ENCODE results near the gene GPR32.

GPR32 gene

DNA sequence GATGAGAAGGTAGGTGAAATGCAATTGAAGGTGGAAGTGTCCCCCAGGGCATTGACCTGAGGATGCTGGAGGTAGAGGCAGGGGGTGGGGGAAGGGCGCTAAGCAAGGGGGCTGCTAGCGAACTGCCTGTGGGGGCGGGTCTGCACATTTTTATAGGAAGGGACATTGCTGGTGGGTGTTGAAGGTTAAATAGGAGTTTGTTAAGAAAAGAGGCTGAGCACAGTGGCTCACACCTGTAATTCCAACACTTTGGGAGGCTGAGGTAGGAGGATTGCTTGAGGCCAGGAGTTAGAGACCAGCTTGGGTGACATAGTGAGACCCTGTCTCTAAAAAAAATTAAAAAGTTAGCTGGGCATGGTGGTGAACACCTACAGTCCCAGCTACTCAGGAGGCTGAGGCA is 14.4 kb downstream of the GPR32 start:
- DNase-seq, result no peak

DNA sequence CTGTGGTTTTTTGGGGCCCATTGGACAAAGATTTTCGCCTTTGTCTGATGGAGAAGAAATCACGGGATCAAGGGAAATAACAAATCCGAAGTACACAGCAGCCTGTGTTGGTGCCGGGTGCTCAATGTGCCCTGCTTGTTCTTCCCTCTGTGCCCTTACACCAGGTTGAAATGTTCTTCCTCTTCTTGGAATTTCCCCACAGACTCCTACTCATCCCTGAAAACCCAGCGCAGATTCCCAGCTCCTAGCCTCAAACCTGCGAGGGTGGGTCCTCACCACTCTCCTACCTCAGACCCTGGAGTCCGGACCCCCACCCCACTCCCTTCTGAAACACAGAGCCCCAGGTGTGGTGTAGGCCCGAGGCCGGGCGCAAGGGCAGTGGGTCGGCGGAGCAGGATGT is 15.1 kb downstream of the GPR32 start:
- DNase-seq, result no peak

DNA sequence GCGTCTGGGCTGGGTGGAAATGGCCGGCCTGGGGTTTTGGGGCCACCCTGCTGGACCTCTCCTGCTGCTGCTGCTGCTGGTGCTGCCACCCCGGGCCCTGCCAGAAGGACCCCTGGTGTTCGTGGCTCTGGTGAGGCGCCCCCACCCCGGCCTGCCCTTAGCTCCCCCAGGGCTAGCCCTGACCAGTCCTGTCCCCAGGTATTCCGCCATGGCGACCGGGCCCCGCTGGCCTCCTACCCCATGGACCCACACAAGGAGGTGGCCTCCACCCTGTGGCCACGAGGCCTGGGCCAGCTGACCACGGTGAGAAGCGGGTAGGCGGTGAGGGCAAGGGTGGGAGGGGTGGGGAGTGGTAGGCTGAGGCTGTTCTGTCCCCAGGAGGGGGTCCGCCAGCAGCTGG is 20.1 kb downstream of the GPR32 start, which contains the start of gene ACP4:
Gene ACP4 (plus strand): TSS at position 20 of the 400 bp plus-strand sequence. CDS start 0 bp downstream, at position 20.
- no peak for DNase-seq

DNA sequence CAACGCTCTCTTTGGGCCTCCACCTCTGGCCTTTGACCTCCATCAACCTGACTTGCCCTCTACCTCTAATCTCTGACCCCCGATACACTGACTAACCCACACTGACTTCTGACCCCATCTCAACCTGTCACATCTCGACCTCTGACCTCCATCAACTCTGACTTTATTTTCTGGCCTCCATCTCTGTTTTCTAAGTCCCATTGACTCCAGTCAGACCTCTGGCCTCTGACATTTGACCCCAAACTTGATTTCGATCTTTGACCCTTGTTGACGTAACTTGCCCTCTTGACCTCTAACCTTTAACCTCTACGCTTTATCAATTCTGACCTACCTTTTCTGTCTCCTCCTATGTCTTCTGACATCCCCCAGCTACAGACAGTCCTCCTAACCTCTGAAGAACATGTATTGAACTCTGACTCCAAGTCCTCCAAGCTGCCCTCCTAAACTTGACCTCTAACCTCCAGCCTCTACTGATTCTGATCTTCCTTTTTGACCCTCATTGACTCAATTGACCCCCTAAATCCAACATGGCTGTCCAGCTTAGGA is 20.7 kb downstream of the GPR32 start:
- DNase-seq, result no peak

- DNase-seq, result no peak
Observed at GRCh38 chr19:50791594-50792271, 21.5 kb downstream of the GPR32 start.

GRCh38 chr19:50792272-50793250 is 22.3 kb downstream of the GPR32 start:
- DNase-seq, result no peak

- no peak for DNase-seq
Observed at GRCh38 chr19:50793558-50794065, 23.3 kb downstream of the GPR32 start.

- DNase-seq, result no peak
Observed at GRCh38 chr19:50794074-50794875, 24.0 kb downstream of the GPR32 start.

GRCh38 chr19:50794876-50795663 is 24.8 kb downstream of the GPR32 start:
- DNase-seq, result no peak

- DNase-seq, result no peak
Observed at GRCh38 chr19:50795664-50796073, 25.4 kb downstream of the GPR32 start.

DNA sequence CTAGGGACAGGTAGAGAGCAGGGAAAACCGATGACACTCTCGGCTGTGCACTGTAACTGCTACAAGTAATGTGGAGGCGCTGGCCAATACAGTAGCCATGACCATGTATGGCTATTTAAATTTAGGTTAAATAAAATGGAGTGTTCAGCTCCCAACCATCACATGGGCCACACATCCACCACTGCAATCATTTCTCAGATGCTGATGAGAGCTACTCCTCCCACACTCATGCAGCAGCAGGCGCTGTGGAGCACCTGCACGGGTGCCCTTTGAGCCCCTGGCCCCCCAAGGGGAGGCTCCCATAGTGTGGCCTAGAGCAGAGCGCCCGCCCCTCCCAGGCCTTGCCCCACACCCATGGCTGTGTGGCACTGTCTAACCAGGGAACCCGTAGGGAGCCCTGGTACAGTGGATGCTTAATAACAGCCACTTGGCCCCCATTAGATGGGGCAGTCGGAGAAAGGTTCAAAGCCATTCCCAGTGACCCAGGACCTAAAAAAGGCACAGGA is 25.9 kb downstream of the GPR32 start:
- no peak for DNase-seq

DNA sequence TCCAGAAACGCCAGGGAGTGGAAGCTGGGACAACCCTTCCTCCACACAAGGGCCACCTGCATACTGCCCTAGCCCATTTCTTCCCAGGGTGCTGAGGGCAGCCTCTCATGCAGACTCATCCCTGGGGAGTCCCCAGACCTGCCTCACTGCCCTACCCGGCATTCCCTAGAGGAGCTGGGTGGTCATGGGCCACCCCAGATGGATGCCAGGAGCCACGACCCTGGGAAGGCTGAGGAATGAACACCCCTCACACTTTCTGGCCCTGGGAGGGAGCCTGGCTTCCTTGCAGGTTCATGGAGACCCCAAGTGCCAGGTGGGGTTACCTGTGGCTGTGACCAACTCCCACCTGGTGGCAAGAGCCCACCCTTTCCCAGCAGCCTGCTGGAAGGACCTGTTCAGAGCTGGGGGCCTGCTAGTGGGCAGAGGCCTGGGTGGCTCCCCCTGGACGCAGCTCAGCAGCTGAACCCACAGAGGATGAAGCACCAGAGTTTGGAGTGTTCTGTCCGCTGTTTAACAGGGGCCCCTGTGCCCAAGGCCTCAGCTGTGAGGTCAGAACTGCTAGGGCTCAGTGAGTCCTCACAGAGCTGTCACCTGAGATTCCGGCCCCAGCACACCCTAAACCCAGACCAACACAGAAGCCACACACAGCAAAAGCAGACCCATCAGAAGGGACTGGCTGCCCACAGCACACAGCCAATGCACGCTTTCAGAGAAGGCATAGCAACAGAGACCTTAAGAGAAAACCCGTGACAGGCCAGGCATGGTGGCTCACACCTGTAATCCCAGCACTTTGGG is 26.6 kb downstream of the GPR32 start:
- no peak for DNase-seq

DNA sequence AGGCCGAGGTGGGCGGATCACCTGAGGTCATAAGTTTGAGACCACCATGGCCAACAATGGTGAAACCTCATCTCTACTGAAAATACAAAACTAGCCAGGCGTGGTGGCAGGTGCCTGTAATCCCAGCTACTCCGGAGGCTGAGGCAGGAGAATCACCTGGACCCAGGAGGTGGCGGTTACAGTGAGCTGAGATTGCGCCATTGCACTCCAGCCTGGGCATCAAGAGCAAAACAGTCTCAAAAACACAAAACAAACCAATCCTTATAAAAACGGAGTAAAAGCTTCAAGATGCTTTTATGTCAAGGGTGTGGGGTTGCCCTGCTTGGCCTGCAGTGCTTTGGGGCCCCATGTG is 27.1 kb downstream of the GPR32 start:
- no peak for DNase-seq

DNA sequence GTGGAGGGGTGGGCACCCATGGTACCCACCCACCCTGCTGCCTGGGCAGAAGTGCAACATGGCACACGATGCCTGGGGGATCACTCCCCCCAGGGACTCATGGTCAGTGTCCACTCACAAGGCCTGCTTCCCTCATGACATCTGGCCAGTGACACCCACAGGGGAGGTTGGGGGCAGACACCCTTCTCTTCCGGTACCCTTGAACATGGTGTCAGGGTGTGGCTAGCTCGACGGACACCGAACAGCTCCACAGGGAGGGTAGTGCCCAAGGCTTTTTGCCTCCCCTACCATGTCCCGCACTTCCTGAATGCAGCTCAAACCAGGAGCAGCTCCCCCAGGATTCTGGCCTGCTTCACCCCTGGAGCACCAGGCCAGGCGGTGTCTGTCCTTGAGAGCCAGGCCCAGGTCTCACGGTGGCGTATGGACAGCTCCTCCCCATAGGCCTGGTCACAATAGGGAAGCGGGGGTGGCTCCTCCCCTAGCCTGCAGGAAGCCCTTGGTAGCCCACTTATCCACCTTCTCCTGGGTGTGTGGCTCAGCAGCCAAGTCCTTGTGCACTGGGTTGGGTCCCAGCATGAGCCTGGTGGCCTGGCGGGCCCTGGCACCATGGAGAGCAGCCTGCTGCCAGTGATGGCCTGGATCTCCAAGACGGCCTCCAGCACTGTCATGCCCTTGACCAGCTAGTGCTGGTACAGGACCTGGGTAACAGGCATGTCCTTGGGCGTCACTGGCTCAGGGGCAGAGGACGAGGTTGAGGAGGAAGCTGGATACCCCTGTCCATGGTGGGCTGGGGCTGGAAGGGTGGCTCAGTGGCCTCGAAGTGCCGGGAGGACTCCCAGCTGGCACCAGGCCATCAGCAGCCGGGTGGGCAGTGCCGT is 27.8 kb downstream of the GPR32 start:
- DNase-seq, result no peak

- no peak for DNase-seq
Observed at GRCh38 chr19:50798659-50799546, 28.6 kb downstream of the GPR32 start.

DNA sequence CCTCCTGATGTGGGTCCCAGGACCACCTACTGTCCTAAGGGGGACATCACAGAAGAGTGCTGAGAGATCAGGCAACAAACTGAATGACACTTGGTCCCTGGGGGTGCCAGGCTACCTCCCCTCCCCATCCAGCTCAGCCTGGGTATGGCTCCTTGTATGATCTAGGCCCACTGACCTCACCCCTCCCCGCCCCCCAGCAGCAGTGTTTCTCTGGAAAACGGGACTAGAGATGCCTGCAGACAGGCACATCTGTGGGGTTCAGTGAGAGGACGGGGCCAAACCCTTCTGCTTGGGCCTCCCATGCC is 29.2 kb downstream of the GPR32 start:
- DNase-seq, result no peak

- no peak for DNase-seq
Observed at GRCh38 chr19:50801107-50801506, 30.8 kb downstream of the GPR32 start.

GRCh38 chr19:50803633-50804419 is 33.6 kb downstream of the GPR32 start:
- no peak for DNase-seq
